ENCODE measurements around the gene GNPTAB. TPM values are rescaled to one million over a fixed set of nuclear protein-coding genes. Genes with fewer than 3 reads are reported as not detected.
"Not testable (repeated sequence)": the region's sequence is repeated elsewhere in the genome, so short reads cannot be mapped to it uniquely, and the experiment has no call there.

GNPTAB gene
- total and polyA plus RNA-seq, 7 donors, result 12.0 to 42.2 (median 25.4) TPM

GRCh38 chr12:101738920-101739665, 91.7 kb downstream of the GNPTAB start, which contains the start of gene SYCP3:
Gene SYCP3 (minus strand): TSS chr12:101739462. CDS start chr12:101737935, 1,527 bp downstream.
- no peak for DNase-seq
- peaks cover 2 to 54% (median 19%) of the 10 kb centered on the region in 4 donors for H3K36me3 ChIP-seq
- no peaks in the 10 kb centered on the region for H3K4me1 ChIP-seq
- H3K27ac ChIP-seq, result no peak within 1 kb of the TSS
- no peaks in the 10 kb centered on the region for H3K27me3 ChIP-seq
- TF ChIP-seq, protein P1, sequence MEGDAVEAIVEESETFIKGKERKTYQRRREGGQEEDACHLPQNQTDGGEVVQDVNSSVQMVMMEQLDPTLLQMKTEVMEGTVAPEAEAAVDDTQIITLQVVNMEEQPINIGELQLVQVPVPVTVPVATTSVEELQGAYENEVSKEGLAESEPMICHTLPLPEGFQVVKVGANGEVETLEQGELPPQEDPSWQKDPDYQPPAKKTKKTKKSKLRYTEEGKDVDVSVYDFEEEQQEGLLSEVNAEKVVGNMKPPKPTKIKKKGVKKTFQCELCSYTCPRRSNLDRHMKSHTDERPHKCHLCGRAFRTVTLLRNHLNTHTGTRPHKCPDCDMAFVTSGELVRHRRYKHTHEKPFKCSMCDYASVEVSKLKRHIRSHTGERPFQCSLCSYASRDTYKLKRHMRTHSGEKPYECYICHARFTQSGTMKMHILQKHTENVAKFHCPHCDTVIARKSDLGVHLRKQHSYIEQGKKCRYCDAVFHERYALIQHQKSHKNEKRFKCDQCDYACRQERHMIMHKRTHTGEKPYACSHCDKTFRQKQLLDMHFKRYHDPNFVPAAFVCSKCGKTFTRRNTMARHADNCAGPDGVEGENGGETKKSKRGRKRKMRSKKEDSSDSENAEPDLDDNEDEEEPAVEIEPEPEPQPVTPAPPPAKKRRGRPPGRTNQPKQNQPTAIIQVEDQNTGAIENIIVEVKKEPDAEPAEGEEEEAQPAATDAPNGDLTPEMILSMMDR (IDR thresholded peaks at IDR 0.05), result no peak
- TF ChIP-seq POLR2A (IDR thresholded peaks at IDR 0.05) (no peak), EP300 (IDR thresholded peaks at IDR 0.05) (no peak), POLR2AphosphoS5 (IDR thresholded peaks at IDR 0.05) (no peak)
- no peaks in the 10 kb centered on the region for H3K9me3 ChIP-seq
- intact Hi-C loops (cut with DNase I), result no loop called here
- H3K4me3 ChIP-seq, result no peak within 1 kb of the TSS
- 98 to 99% methylated on average over 57 of the region's 57 CpGs for WGBS, 2 donors

DNA sequence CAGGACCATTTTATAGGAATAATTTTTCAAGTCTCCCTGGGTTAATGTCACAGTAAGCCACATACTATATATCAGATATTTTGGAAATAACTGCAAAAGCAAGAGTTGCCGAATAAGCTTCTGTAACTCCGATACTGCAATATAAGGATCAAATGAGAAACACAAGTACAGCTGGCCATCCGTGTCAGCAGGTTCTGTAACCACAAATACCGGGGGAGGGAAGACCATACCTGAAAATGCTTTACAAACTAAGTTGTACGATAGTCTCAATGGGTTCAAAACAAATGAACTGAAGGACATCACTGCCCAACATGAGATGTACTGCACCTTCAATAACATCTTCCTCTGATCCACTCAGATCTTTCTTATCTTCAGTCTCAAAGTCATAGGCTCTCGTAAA, 93.3 kb downstream of the GNPTAB start:
- H3K36me3 ChIP-seq, result peaks cover 0 to 55% (median 10%) of the 10 kb centered on the region in 4 donors
- intact Hi-C loops (cut with DNase I), result no loop called here
- no peaks in the 10 kb centered on the region for H3K27me3 ChIP-seq
- H3K27ac ChIP-seq, result no peak overlapping the region
- no peak for DNase-seq
- H3K4me3 ChIP-seq, result no peak overlapping the region
- no peak for TF ChIP-seq POLR2AphosphoS5 (IDR thresholded peaks at IDR 0.05)
- TF ChIP-seq POLR2A (IDR thresholded peaks at IDR 0.05), result no peak
- TF ChIP-seq, protein P1 (IDR thresholded peaks at IDR 0.05), result no peak
- no peak for TF ChIP-seq EP300 (IDR thresholded peaks at IDR 0.05)
- WGBS, 2 donors, result 96 to 97% methylated on average over 6 of the region's 6 CpGs
- H3K4me1 ChIP-seq, result no peaks in the 10 kb centered on the region
- H3K9me3 ChIP-seq, result no peaks in the 10 kb centered on the region

DNA sequence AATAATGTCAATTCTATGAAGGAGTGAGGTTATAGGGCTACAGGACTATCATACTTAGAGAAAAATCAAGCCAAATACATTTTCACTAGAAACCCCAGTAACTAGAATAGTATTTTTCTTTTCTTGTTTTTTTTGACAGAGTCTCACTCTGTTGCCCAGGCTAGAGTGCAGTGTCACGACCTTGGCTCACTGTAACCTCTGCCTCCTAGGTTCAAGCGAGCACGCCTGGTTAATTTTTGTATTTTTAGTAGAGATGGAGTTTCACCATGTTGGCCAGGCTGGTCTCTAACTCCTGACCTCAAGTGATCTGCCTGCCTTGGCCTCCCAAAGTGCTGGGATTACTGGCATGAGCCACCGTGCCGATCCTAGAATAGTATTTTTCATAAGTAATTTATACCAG, 96.3 kb downstream of the GNPTAB start:
- intact Hi-C loops (cut with DNase I), result not testable (repeated sequence)

GRCh38 chr12:101733166-101733565, 97.6 kb downstream of the GNPTAB start:
- no peak for DNase-seq
- WGBS, 2 donors, result 51 to 63% methylated on average over 2 of the region's 2 CpGs
- peaks cover 0 to 74% (median 0%) of the 10 kb centered on the region in 4 donors for H3K36me3 ChIP-seq
- no peak overlapping the region for H3K27ac ChIP-seq
- H3K4me3 ChIP-seq, result no peak overlapping the region
- TF ChIP-seq POLR2AphosphoS5 (IDR thresholded peaks at IDR 0.05) (no peak), POLR2A (IDR thresholded peaks at IDR 0.05) (no peak), EP300 (IDR thresholded peaks at IDR 0.05) (no peak)
- TF ChIP-seq, protein P1 (IDR thresholded peaks at IDR 0.05), result no peak
- H3K4me1 ChIP-seq, result no peaks in the 10 kb centered on the region
- H3K9me3 ChIP-seq, result no peaks in the 10 kb centered on the region
- intact Hi-C loops (cut with DNase I), result no loop called here
- H3K27me3 ChIP-seq, result no peaks in the 10 kb centered on the region

More for the DNA sequence above, 96.3 kb downstream of the GNPTAB start:
- not testable (repeated sequence) for H3K27me3 ChIP-seq, H3K4me3 ChIP-seq, H3K27ac ChIP-seq, DNase-seq, H3K4me1 ChIP-seq, H3K9me3 ChIP-seq
- 95 to 96% methylated on average over 5 of the region's 5 CpGs for WGBS, 2 donors
- peaks cover 0 to 76% (median 8%) of the 10 kb centered on the region in 4 donors for H3K36me3 ChIP-seq

DNA sequence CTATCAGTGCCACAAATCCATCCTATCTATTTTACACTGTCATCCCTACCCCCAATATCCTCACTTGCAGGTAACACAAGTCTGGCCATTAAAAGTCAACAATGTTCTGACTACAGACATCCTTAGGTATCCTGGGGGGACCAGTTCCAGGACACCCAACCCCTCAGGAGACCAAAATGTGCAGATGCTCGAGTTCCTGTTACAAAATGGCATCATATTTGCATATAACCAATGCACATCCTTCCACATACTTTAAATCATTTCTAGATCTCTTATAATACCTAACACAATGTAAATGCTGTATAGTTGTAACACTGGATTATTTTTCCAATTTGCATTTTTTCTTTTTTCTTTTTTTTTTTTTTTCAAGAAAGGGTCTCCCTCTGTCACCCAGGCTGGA, 98.4 kb downstream of the GNPTAB start:
- no peak overlapping the region for H3K27ac ChIP-seq
- no peak for DNase-seq
- peaks cover 0 to 76% (median 0%) of the 10 kb centered on the region in 4 donors for H3K36me3 ChIP-seq
- WGBS, 2 donors, result 79 to 88% methylated on average over 1 of the region's 1 CpG
- TF ChIP-seq POLR2AphosphoS5 (IDR thresholded peaks at IDR 0.05), result no peak
- no peak for TF ChIP-seq POLR2A (IDR thresholded peaks at IDR 0.05)
- TF ChIP-seq, protein P1 (IDR thresholded peaks at IDR 0.05), result no peak
- TF ChIP-seq EP300 (IDR thresholded peaks at IDR 0.05), result no peak
- no peaks in the 10 kb centered on the region for H3K9me3 ChIP-seq
- no peaks in the 10 kb centered on the region for H3K4me1 ChIP-seq
- H3K4me3 ChIP-seq, result no peak overlapping the region
- H3K27me3 ChIP-seq, result no peaks in the 10 kb centered on the region
- intact Hi-C loops (cut with DNase I), result no loop called here

Measured in sigmoid colon (tissue), 7 donors.